Testis (tissue), 3 donors: ENCODE results near the gene KLF15. TPM values are rescaled to one million over a fixed set of nuclear protein-coding genes. Genes with fewer than 3 reads are reported as not detected.

Source experiments
- DNase-seq: peaks from one replicate; pipeline ENCODE4 v3.0.0-alpha.2; 2019
- H3K27ac ChIP-seq, 2 donors: fragments of 200-600 bp; sonication (generic); one replicate each; pipeline ENCODE4 v1.5.1; 2019
- H3K27me3 ChIP-seq: fragments of 200-600 bp; sonication (generic); one replicate; pipeline ENCODE4 v1.5.1; 2019
- H3K36me3 ChIP-seq: fragments of 200-600 bp; sonication (generic); one replicate; pipeline ENCODE4 v1.5.1; 2017; ENCODE audit warnings: low read depth; ENCODE audit errors: missing control alignments
- H3K4me1 ChIP-seq: fragments of 200-600 bp; sonication (generic); one replicate; pipeline ENCODE4 v1.5.1; 2019
- H3K4me3 ChIP-seq, 2 donors: fragments of 200-600 bp; sonication (generic); one replicate each; pipeline ENCODE4 v1.5.1; 2017 to 2019
- H3K9me3 ChIP-seq: fragments of 200-600 bp; sonication (generic); one replicate; pipeline ENCODE4 v1.5.1; 2017
- CTCF ChIP-seq, 3 experiments: fragments of 450-650 bp in 2 of 3; fragments of 200-600 bp in 1 of 3; sonication (generic) in 1 of 3; IDR thresholded peaks; one replicate each; pipeline ENCODE4 v1.5.1; 2016 to 2019; ENCODE audit warnings: antibody characterized with exemption in 3 of 3, mild to moderate bottlenecking in 2 of 3, moderate library complexity in 1 of 3
- POLR2A ChIP-seq: fragments of 450-650 bp; IDR thresholded peaks from one replicate; pipeline ENCODE4 v1.6.1; 2017; ENCODE audit warnings: antibody characterized with exemption, mild to moderate bottlenecking, moderate library complexity
- WGBS, 2 donors: methylation state at CpG; one replicate each; pipeline ENCODE4 v1.1.5; 2018; 5-methylcytosine and 5-hydroxymethylcytosine counted together
- intact Hi-C: fragments of 100-400 bp; cut with DNase I; formaldehyde crosslinking; loops from one replicate; pipeline ENCODE4 v1.15.1; 2023; ENCODE audit warnings: low total_unique reads
- polyA plus RNA-seq: library from polyadenylated mRNA; stranded (reverse); fragments of 350-450 nt; fragmentation: Illumina TruSeq; extraction: RNeasy Lipid Tissue Mini Kit (QIAGEN cat#74804); gene quantifications from one replicate; pipeline ENCODE4 v1.2.3, GENCODE V29; 2014; ENCODE audit warnings: low read depth, low replicate concordance; ENCODE audit not compliant: insufficient read depth
- total RNA-seq, 2 donors: library from RNA; depleted of rRNA; stranded (reverse); fragments of >200 nt; gene quantifications; one replicate each; pipeline ENCODE4 v1.2.3, GENCODE V29; 2016

Gene KLF15
- total and polyA plus RNA-seq, 3 donors from 2014 or later = 8.5 to 36.1 (median 32.0) TPM

GRCh38 chr3:126304704-126305103 lies 52.5 kb downstream of the KLF15 start:
- Histone ChIP-seq H3K27me3 (no peaks in the 10 kb centered on the region), H3K27ac (no peak overlapping the region), H3K9me3 (no peaks in the 10 kb centered on the region), H3K4me3 (no peak overlapping the region), H3K4me1 (no peaks in the 10 kb centered on the region), H3K36me3 (no peaks in the 10 kb centered on the region)
- TF ChIP-seq CTCF (IDR thresholded peaks at IDR 0.05) (no peak), POLR2A (no peak)
- 64 to 98% methylated on average over 3 of the region's 3 CpGs for WGBS, 2 donors
- intact Hi-C loops = no loop called here
- DNase-seq = no peak

DNA sequence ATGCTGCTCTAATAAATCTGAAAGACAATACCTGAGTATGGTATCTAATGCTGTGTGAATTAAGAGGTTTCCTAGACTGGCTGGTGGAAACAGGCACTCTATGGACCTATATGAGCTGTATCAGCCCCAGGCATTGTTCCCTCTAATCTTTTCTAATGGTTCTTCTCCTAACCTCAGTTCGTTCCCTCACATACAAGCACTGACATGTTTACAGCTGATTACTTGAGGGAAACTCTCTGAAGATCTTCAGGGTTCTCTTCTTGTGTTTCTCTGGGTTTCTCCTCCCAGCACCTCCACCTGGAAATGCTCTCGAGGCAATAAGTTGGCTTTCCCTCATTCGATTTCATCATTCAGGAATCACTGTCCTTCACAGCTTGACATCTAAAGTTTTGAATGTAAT lies 52.9 kb downstream of the KLF15 start:
- Histone ChIP-seq H3K27me3 (no peaks in the 10 kb centered on the region), H3K4me1 (no peaks in the 10 kb centered on the region), H3K4me3 (no peak overlapping the region), H3K9me3 (no peaks in the 10 kb centered on the region), H3K27ac (no peak overlapping the region), H3K36me3 (no peaks in the 10 kb centered on the region)
- 89 to 97% methylated on average over 3 of the region's 3 CpGs for WGBS, 2 donors
- intact Hi-C loops = no loop called here
- no peak for TF ChIP-seq POLR2A
- no peak for TF ChIP-seq CTCF (IDR thresholded peaks at IDR 0.05)
- DNase-seq = no peak

DNA sequence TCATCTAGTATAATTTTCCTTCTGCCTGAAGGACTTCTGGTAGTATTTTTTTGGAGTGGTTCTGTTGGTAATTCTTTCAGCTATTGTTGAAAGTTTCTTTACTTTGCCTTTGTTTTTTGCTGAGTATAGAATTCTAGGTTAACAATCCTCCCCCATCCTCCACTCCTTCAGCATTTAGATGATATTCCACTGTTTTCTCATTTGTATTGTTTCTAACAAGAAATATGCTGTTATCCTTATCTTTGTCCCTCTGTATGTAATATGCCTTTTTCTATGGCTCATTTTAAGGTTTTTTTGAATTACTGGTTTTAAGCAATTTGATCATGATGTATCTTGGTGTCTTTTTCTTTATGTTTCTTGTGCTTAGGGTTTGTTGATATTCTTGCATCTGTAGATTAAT lies 53.9 kb downstream of the KLF15 start:
- H3K27ac ChIP-seq = no peak overlapping the region
- H3K36me3 ChIP-seq = no peaks in the 10 kb centered on the region
- no peak overlapping the region for H3K4me3 ChIP-seq
- DNase-seq = no peak
- intact Hi-C loops = no loop called here
- no peaks in the 10 kb centered on the region for H3K4me1 ChIP-seq
- no peaks in the 10 kb centered on the region for H3K9me3 ChIP-seq
- H3K27me3 ChIP-seq = no peaks in the 10 kb centered on the region
- TF ChIP-seq POLR2A (no peak), CTCF (IDR thresholded peaks at IDR 0.05) (no peak)

DNA sequence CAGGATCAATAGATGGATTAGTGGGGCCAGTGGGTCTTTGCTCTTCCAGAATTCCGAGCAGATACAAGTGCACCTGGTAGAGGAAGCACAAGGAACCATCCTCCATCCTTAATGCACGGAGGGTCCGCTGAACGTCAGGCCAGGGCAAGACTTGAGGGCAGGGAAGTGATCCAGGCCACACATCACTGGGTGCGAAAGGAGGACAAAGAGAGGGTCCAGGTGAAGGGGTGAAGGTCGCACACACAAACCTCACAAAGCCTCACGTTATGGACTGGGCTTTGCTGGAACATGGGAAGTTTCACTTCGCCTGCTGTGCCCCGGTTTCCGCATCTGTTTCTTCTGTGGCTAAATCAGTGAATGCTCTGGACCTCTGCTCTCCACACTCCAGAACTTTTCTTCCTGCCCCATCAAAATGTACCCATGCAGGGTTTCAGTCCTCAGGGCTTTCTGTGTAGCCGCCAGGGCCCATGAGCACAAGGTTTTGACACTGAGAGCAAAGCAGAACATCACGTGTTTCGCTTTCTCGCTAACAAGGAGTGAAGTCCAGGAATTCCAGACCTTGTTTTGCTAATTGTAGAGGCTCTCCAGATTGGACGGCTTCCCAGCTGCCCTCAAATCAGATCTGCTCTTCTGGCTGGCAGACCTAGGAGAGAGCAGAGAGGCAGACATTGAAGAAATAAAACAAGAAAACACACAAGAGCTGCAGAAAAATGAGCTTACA lies 56.3 kb downstream of the KLF15 start:
- DNase-seq = peak; percentile 64
- H3K4me3 ChIP-seq = no peak overlapping the region
- intact Hi-C loops = no loop called here
- H3K27me3 ChIP-seq = no peaks in the 10 kb centered on the region
- H3K4me1 ChIP-seq = no peaks in the 10 kb centered on the region
- H3K9me3 ChIP-seq = no peaks in the 10 kb centered on the region
- H3K36me3 ChIP-seq = no peaks in the 10 kb centered on the region
- no peak overlapping the region for H3K27ac ChIP-seq
- TF ChIP-seq CTCF (IDR thresholded peaks at IDR 0.05) (no peak), POLR2A (no peak)
- WGBS, 2 donors = 52 to 62% methylated on average over 15 of the region's 15 CpGs
